ENCODE data around the gene SLTM. TPM values are rescaled to one million over a fixed set of nuclear protein-coding genes. Genes with fewer than 3 reads are reported as not detected.
A peak's percentile ranks its signal among the peaks of the same experiment; 100 is the strongest.
"Not testable (repeated sequence)": the region's sequence is repeated elsewhere in the genome, so short reads cannot be mapped to it uniquely, and the experiment has no call there.

SLTM gene
- total RNA-seq, 2 donors from 2014 or later, result 174 to 209 TPM

GRCh38 chr15:58880320-58880719, 53.2 kb downstream of the SLTM start:
- Mint-ChIP-seq H3K27ac (no peak overlapping the region), H3K4me1 (peaks cover 7% of the 10 kb centered on the region), H3K27me3 (no peaks in the 10 kb centered on the region), H3K4me3 (no peak overlapping the region), H3K36me3 (ENCODE audit: low read depth) (peaks cover 12% of the 10 kb centered on the region)
- no peaks in the 10 kb centered on the region for H3K9me3 ChIP-seq (ENCODE audit: control insufficient read depth, low read length, poor library complexity, severe bottlenecking)
- ATAC-seq (no peak), DNase-seq (no peak)

- H3K27me3 Mint-ChIP-seq, result no peaks in the 10 kb centered on the region
- no peak overlapping the region for H3K27ac Mint-ChIP-seq
- ATAC-seq (no peak), DNase-seq (no peak)
- peaks cover 12% of the 10 kb centered on the region for H3K36me3 Mint-ChIP-seq (ENCODE audit: low read depth)
- H3K4me3 Mint-ChIP-seq, result no peak overlapping the region
- peaks cover 7% of the 10 kb centered on the region for H3K4me1 Mint-ChIP-seq
- no peaks in the 10 kb centered on the region for H3K9me3 ChIP-seq (ENCODE audit: control insufficient read depth, low read length, poor library complexity, severe bottlenecking)
Observed at GRCh38 chr15:58877999-58878825, 55.3 kb downstream of the SLTM start.

- no peak for ATAC-seq
- Mint-ChIP-seq H3K4me1 (peaks cover 5% of the 10 kb centered on the region), H3K4me3 (no peak overlapping the region), H3K36me3 (ENCODE audit: low read depth) (peaks cover 4% of the 10 kb centered on the region), H3K27ac (peak overlapping the region; percentile 39), H3K27me3 (no peaks in the 10 kb centered on the region)
- no peak for DNase-seq
- H3K9me3 ChIP-seq (ENCODE audit: control insufficient read depth, low read length, poor library complexity, severe bottlenecking), result no peaks in the 10 kb centered on the region
Observed at GRCh38 chr15:58876306-58877106, 57.0 kb downstream of the SLTM start.

DNA sequence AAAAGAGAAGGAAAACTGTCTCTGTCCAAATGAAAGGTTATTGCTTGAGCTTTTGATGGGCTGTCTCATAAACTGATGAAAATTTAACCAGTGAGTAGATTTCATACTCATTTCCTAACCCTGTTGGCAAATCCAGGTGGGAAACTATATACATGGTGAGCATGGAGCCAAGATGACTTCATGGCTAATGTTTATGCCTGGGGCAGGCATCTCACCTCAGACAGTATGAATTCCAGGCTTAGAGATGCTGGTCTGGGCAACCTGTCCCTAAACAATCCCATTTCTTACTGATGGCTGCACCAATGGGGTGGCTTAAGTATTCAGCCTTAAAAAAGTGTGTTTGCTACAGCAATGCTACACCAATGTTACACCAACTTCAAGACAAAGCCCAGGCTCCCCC, 58.1 kb downstream of the SLTM start:
- Mint-ChIP-seq H3K27ac (peak overlapping the region; percentile 39), H3K27me3 (no peaks in the 10 kb centered on the region), H3K4me3 (no peak overlapping the region), H3K36me3 (ENCODE audit: low read depth) (peaks cover 2% of the 10 kb centered on the region), H3K4me1 (peaks cover 5% of the 10 kb centered on the region)
- H3K9me3 ChIP-seq (ENCODE audit: control insufficient read depth, low read length, poor library complexity, severe bottlenecking), result no peaks in the 10 kb centered on the region
- ATAC-seq, result no peak
- DNase-seq, result no peak

DNA sequence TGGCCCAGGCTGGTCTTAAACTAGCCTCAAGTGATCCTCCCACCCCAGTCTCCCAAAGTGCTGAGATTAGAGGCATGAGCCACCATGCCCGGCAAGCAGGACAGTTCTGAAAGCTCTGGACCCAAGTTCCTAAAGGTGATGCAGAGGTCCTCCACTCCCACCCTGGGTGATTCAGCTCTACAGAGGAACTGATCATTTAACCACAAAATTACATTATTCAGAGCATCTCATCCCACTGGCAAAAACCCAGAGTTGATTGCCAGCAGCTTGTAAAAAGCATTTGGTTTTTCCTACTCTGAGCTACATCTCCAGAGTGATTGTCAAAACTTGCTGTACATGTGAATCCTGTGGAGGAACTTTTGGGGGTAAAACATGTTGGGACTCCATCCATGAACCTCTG, 60.2 kb downstream of the SLTM start:
- peaks cover 2% of the 10 kb centered on the region for H3K36me3 Mint-ChIP-seq (ENCODE audit: low read depth)
- no peaks in the 10 kb centered on the region for H3K9me3 ChIP-seq (ENCODE audit: control insufficient read depth, low read length, poor library complexity, severe bottlenecking)
- H3K4me3 Mint-ChIP-seq, result no peak overlapping the region
- H3K27me3 Mint-ChIP-seq, result no peaks in the 10 kb centered on the region
- no peak overlapping the region for H3K27ac Mint-ChIP-seq
- peaks cover 6% of the 10 kb centered on the region for H3K4me1 Mint-ChIP-seq
- no peak for ATAC-seq
- no peak for DNase-seq

DNA sequence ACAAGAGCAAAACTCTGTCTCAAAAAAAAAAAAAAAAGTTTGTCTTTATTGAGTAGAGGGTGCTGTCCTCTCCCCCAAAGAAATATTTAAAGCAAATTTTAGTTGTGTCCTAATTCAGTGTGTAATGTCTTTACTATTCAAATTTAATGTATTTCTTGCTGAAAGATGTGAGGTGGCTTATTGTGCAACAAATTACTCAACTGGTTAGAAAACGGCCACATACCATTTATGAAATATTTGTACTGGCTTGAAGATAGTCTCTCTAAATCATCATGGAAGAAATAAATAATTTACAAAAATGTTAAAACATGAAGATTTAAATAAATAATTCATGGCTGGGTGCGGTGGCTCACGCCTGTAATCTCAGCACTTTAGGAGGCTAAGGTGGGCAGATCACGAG, 63.0 kb downstream of the SLTM start:
- ATAC-seq (no peak), DNase-seq (no peak)
- no peaks in the 10 kb centered on the region for H3K9me3 ChIP-seq (ENCODE audit: control insufficient read depth, low read length, poor library complexity, severe bottlenecking)
- Mint-ChIP-seq H3K27ac (no peak overlapping the region), H3K4me3 (no peak overlapping the region), H3K36me3 (ENCODE audit: low read depth) (no peaks in the 10 kb centered on the region), H3K27me3 (no peaks in the 10 kb centered on the region), H3K4me1 (peaks cover 2% of the 10 kb centered on the region)

GRCh38 chr15:58867926-58868325, 65.6 kb downstream of the SLTM start:
- DNase-seq (no peak), ATAC-seq (no peak)
- no peak overlapping the region for H3K27ac Mint-ChIP-seq
- peaks cover 2% of the 10 kb centered on the region for H3K36me3 Mint-ChIP-seq (ENCODE audit: low read depth)
- peaks cover 8% of the 10 kb centered on the region for H3K27me3 Mint-ChIP-seq
- no peaks in the 10 kb centered on the region for H3K9me3 ChIP-seq (ENCODE audit: control insufficient read depth, low read length, poor library complexity, severe bottlenecking)
- peaks cover 8% of the 10 kb centered on the region for H3K4me1 Mint-ChIP-seq
- peak overlapping the region; percentile 0 for H3K4me3 Mint-ChIP-seq

DNA sequence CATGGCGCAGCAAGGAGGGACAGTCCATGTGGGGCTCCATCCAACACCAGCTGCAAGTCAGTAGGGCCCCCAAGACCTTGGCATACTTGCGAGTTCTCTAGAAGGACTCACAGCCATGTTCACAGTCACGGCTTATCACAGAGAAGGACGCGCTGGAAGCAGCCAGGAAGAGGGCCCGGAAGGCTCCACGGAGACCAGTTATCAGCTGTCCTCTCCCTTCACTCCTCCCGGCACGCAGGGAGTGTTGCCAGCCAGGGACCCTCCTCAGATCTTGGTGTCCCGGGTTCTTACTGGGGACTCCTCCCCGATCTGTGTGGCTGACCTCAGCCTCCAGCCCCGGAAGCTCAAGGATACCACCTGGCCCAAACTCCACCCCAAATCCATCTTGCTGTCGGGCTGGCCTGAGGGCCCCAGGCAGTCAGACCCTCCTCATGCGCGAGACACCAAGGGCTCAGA, 68.0 kb downstream of the SLTM start:
- no peaks in the 10 kb centered on the region for H3K9me3 ChIP-seq (ENCODE audit: control insufficient read depth, low read length, poor library complexity, severe bottlenecking)
- ATAC-seq (no peak), DNase-seq (no peak)
- Mint-ChIP-seq H3K4me1 (peaks cover 17% of the 10 kb centered on the region), H3K36me3 (ENCODE audit: low read depth) (peaks cover 2% of the 10 kb centered on the region), H3K4me3 (peak overlapping the region; percentile 59), H3K27ac (no peak overlapping the region), H3K27me3 (peaks cover 8% of the 10 kb centered on the region)

GRCh38 chr15:58864602-58865424, 68.7 kb downstream of the SLTM start:
- Mint-ChIP-seq H3K4me3 (peak overlapping the region; percentile 59), H3K27ac (no peak overlapping the region), H3K4me1 (peaks cover 17% of the 10 kb centered on the region), H3K36me3 (ENCODE audit: low read depth) (peaks cover 2% of the 10 kb centered on the region), H3K27me3 (peaks cover 8% of the 10 kb centered on the region)
- no peaks in the 10 kb centered on the region for H3K9me3 ChIP-seq (ENCODE audit: control insufficient read depth, low read length, poor library complexity, severe bottlenecking)
- ATAC-seq, result peak; percentile 23
- no peak for DNase-seq

DNA sequence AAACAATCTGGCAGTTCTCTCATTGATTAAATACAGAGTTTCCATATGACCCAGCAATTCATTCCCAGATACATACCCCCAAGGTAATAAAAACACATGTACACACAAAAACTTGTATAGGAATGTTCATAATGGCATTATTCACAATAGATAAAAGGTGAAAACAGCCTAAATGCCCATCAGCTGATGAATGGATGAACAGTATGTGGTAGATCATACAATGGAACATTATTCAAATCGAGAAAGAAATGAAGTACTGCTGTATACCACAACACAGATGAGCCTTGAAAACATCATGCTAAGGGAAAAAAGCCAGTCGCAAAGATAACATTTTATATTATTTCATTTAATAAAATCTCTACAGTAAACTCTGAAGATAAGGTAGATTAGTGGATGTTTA, 71.2 kb downstream of the SLTM start:
- peaks cover 2% of the 10 kb centered on the region for H3K36me3 Mint-ChIP-seq (ENCODE audit: low read depth)
- H3K4me3 Mint-ChIP-seq, result no peak overlapping the region
- no peaks in the 10 kb centered on the region for H3K9me3 ChIP-seq (ENCODE audit: control insufficient read depth, low read length, poor library complexity, severe bottlenecking)
- peak overlapping the region; percentile 39 for H3K27ac Mint-ChIP-seq
- peaks cover 15% of the 10 kb centered on the region for H3K4me1 Mint-ChIP-seq
- peaks cover 8% of the 10 kb centered on the region for H3K27me3 Mint-ChIP-seq
- DNase-seq, result no peak
- ATAC-seq, result no peak

- H3K9me3 ChIP-seq (ENCODE audit: control insufficient read depth, low read length, poor library complexity, severe bottlenecking); H3K27ac Mint-ChIP-seq; H3K4me1 Mint-ChIP-seq; ATAC-seq; H3K4me3 Mint-ChIP-seq; H3K27me3 Mint-ChIP-seq; H3K36me3 Mint-ChIP-seq (ENCODE audit: low read depth); DNase-seq: not testable (repeated sequence)
Observed at GRCh38 chr15:58856621-58857020, 76.9 kb downstream of the SLTM start.

GRCh38 chr15:58856086-58856485, 77.4 kb downstream of the SLTM start:
- Mint-ChIP-seq H3K4me1 (no peaks in the 10 kb centered on the region), H3K27me3 (no peaks in the 10 kb centered on the region), H3K4me3 (no peak overlapping the region), H3K27ac (no peak overlapping the region), H3K36me3 (ENCODE audit: low read depth) (peaks cover 5% of the 10 kb centered on the region)
- no peaks in the 10 kb centered on the region for H3K9me3 ChIP-seq (ENCODE audit: control insufficient read depth, low read length, poor library complexity, severe bottlenecking)
- no peak for ATAC-seq
- DNase-seq, result no peak

DNA sequence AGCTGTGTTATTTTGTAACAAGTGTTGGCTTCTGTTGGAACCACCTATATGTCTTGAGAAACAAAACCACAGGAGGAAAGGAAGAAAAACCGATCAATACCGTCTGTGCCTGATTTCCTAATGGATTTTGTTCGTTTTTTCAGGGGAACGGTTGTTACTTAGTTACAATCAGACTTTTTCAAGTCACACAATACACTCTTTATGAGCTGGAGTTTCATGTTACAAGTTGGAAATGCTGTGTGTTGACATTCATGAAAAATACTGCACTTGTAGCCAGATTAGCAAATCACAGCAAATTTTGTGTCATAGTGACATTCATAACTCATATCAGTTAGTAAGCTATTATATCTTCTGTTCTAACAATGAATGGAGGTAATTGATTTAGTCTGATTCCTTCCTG, 78.9 kb downstream of the SLTM start:
- no peaks in the 10 kb centered on the region for H3K27me3 Mint-ChIP-seq
- no peak for ATAC-seq
- H3K4me1 Mint-ChIP-seq, result no peaks in the 10 kb centered on the region
- no peaks in the 10 kb centered on the region for H3K9me3 ChIP-seq (ENCODE audit: control insufficient read depth, low read length, poor library complexity, severe bottlenecking)
- H3K27ac Mint-ChIP-seq, result no peak overlapping the region
- no peak overlapping the region for H3K4me3 Mint-ChIP-seq
- no peak for DNase-seq
- peaks cover 5% of the 10 kb centered on the region for H3K36me3 Mint-ChIP-seq (ENCODE audit: low read depth)

Measured in T-helper 17 cell (primary cell).